Endothelial cell of umbilical vein (primary cell): ENCODE measurements around the gene TEF. TPM values are rescaled to one million over a fixed set of nuclear protein-coding genes. Genes with fewer than 3 reads are reported as not detected.

ENCODE experiments used
- BruUV-seq: library from RNA; stranded (reverse); fragments of 400-500 nt; replicated peaks from 2 replicates; lab custom pipeline; 2021; lab: Mats Ljungman, UMichigan
- CTCF ChIA-PET: fragments of 300-600, 350-600 bp; sonication (Branson Sonifier 250); formaldehyde crosslinking; loops from one replicate; lab custom pipeline; 2021; ENCODE audit warnings: antibody characterized with exemption, inconsistent platforms; lab: Charles Lee
- POLR2A ChIA-PET: fragments of 300-600, 350-600 bp; sonication (Branson Sonifier 250); formaldehyde crosslinking; loops from one replicate; lab custom pipeline; 2021; ENCODE audit warnings: antibody characterized with exemption, inconsistent platforms; lab: Charles Lee
- DNase-seq: peaks from one replicate; pipeline ENCODE4 v3.0.0-alpha.2; 2011; ENCODE audit warnings: low read depth, low spot score
- FAIRE-seq: peaks from 2 replicates; lab custom pipeline; 2011; peaks lifted over from hg19 to GRCh38; lab: Jason Lieb, UNC
- H2AFZ ChIP-seq: 2 replicates; pipeline ENCODE4 v1.6.0; 2012; ENCODE audit warnings: low read depth, low read length, control low read depth, inconsistent platforms
- H3K27ac ChIP-seq: 2 replicates; pipeline ENCODE4 v1.5.1; 2011; ENCODE audit warnings: low read depth, mild to moderate bottlenecking, control low read depth, low read length, moderate library complexity; ENCODE audit not compliant: insufficient read depth
- H3K27me3 ChIP-seq, 2 experiments: 2 replicates each; pipeline versions ENCODE4 v1.6.0 to v1.6.1; 2011; ENCODE audit warnings: low read length in 2 of 2, mixed read lengths in 1 of 2; ENCODE audit not compliant: control insufficient read depth in 2 of 2, insufficient read depth in 2 of 2
- H3K36me3 ChIP-seq, 2 experiments: 2 replicates in 1 of 2; 3 replicates in 1 of 2; pipeline ENCODE4 v1.5.1; 2011; ENCODE audit warnings: low read length in 2 of 2, mild to moderate bottlenecking in 1 of 2, moderate library complexity in 1 of 2; ENCODE audit not compliant: control insufficient read depth in 2 of 2, insufficient read depth in 2 of 2; ENCODE audit errors: extremely low read depth in 1 of 2
- H3K4me1 ChIP-seq: 3 replicates; pipeline ENCODE4 v1.5.1; 2011; ENCODE audit warnings: mild to moderate bottlenecking, low read length; ENCODE audit not compliant: control insufficient read depth, insufficient read depth; ENCODE audit errors: extremely low read depth
- H3K4me2 ChIP-seq: 2 replicates; pipeline ENCODE4 v1.6.1; 2011; ENCODE audit warnings: low read length, control low read depth, mixed read lengths; ENCODE audit not compliant: insufficient read depth
- H3K4me3 ChIP-seq, 3 experiments: fragments of 200-600 bp in 1 of 3; sonication (generic), shearing (Covaris generic) in 1 of 3; replicated peaks in 1 of 3; 2 replicates each; pipeline ENCODE4 v1.5.1; 2011 to 2016; ENCODE audit warnings: control low read depth in 3 of 3, low read length in 3 of 3, mild to moderate bottlenecking in 2 of 3, inconsistent platforms in 1 of 3, low read depth in 1 of 3, moderate library complexity in 1 of 3; ENCODE audit not compliant: insufficient read depth in 1 of 3
- H3K79me2 ChIP-seq: 2 replicates; pipeline ENCODE4 v1.6.0; 2012; ENCODE audit warnings: low read length, inconsistent platforms; ENCODE audit not compliant: control insufficient read depth, insufficient read depth
- H3K9ac ChIP-seq: replicated peaks from 2 replicates; pipeline ENCODE3; 2011; ENCODE audit warnings: low read length, control low read depth; ENCODE audit not compliant: insufficient read depth; ENCODE audit errors: extremely low read depth
- H3K9me1 ChIP-seq: replicated peaks from 3 replicates; pipeline ENCODE4 v1.6.0; 2011; ENCODE audit warnings: mild to moderate bottlenecking, low read length; ENCODE audit not compliant: control insufficient read depth, insufficient read depth; ENCODE audit errors: extremely low read depth
- H3K9me3 ChIP-seq: replicated peaks from 2 replicates; pipeline ENCODE4 v1.5.1; 2012; ENCODE audit warnings: low read length, inconsistent platforms; ENCODE audit not compliant: control insufficient read depth, insufficient read depth
- H4K20me1 ChIP-seq: replicated peaks from 2 replicates; pipeline ENCODE3; 2011; ENCODE audit warnings: mild to moderate bottlenecking, low read length; ENCODE audit not compliant: control insufficient read depth, insufficient read depth; ENCODE audit errors: extremely low read depth
- EZH2 ChIP-seq: IDR thresholded peaks from 2 replicates; pipeline ENCODE4 v1.6.1; 2012; ENCODE audit warnings: borderline replicate concordance, low read depth, mild to moderate bottlenecking, moderate library complexity, low read length, inconsistent platforms; ENCODE audit not compliant: severe bottlenecking
- JUN ChIP-seq: IDR thresholded peaks from 2 replicates; pipeline ENCODE4 v1.6.1; 2011; ENCODE audit warnings: borderline replicate concordance, low read depth; ENCODE audit not compliant: insufficient read length, insufficient read depth
- MYC ChIP-seq: IDR thresholded peaks from one replicate; pipeline ENCODE4 v1.6.1; 2011; ENCODE audit warnings: mild to moderate bottlenecking, low read depth, low read length
- POLR2A ChIP-seq: IDR thresholded peaks from 2 replicates; pipeline ENCODE4 v1.6.1; 2012; ENCODE audit warnings: low read depth, mild to moderate bottlenecking, control low read depth, low read length
- POLR2AphosphoS5 ChIP-seq: IDR thresholded peaks from 2 replicates; pipeline ENCODE4 v1.6.1; 2012; ENCODE audit warnings: low read depth, mild to moderate bottlenecking, control low read depth, low read length, moderate library complexity; ENCODE audit not compliant: insufficient read depth
- dilution Hi-C: fragments of 300-500 bp; cut with MboI; formaldehyde crosslinking; loops from one replicate; pipeline ENCODE4 v1.15.0; 2019; ENCODE audit warnings: low sequenced_read_pairs; ENCODE audit not compliant: extremely low pct_ligation_motif_present
- intact Hi-C: fragments of 100-400 bp; cut with micrococcal nuclease; formaldehyde crosslinking; loops from one replicate; pipeline ENCODE4 v1.10.0; 2022
- polyA plus RNA-seq, 4 experiments: library from polyadenylated mRNA; depleted of rRNA in 3 of 4; stranded (reverse) in 3 of 4; unstranded in 1 of 4; fragments of >200 nt; gene quantifications; 2 replicates each; pipeline versions ENCODE4 v1.2.1 to v1.2.3, GENCODE V29; 2011 to 2012; ENCODE audit warnings: missing spikeins in 1 of 4
- total RNA-seq: library from RNA; stranded (reverse); gene quantifications from 2 replicates; pipeline ENCODE4 v1.2.3, GENCODE V29; 2021
- TF ChIP-seq, protein P1 (sequence below), 2 donors: IDR thresholded peaks; 1 replicate in 1 of 2; 2 replicates in 1 of 2; pipeline ENCODE4 v1.5.1; 2011; ENCODE audit warnings: low read length in 2 of 2, mild to moderate bottlenecking in 2 of 2, moderate library complexity in 2 of 2, control low read depth in 1 of 2, inconsistent platforms in 1 of 2, low read depth in 1 of 2; ENCODE audit not compliant: insufficient read depth in 1 of 2; ENCODE audit errors: extremely low read depth in 1 of 2

TEF gene
- total and polyA plus RNA-seq, 2 donors (not counting 3 experiments of a cell fraction or from before 2014, with no cell fraction given) = 2.2 to 4.0 TPM

DNA sequence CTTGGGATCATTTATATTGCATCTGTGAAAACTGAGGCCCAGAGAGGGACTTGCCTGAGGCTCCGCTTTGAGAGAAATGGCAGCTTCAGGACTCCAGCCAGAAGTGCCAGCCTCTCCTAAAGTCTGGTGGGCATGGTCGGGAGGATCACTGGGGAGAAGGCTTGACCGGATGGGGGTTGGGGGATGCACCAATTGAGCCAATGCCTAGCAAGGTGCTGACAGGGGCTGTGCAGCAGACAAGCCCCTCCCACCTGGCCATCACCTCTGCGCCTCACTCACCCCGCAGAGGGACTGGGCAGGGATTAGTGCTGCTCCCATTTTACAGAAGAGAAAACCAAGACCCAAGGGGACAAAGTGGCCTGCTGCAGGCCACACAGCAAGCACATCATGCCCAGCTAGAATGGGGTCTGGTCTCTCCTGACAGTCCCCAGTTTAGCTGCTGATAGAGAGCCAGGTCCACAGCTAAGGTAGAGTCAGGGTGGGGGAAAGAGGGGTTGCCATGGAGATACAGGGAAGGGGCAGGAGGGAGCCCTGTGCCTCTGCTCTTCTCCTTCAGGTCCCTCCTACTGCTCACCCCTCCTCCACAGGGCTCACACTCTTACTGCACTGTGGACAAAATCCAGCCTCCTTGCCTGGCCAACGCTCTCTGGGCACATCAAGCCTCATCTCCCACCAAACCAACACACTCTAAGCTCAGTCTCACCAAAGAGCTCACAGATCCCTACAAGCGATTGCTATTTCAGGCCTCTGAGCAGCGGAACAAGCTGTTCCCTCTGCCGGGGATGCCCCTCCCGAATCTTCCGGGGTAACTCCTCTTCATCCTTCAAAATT lies 29.5 kb downstream of the TEF start:
- no peaks in the 10 kb centered on the region for H3K27me3 ChIP-seq
- BruUV-seq = no TSS peak
- POLR2A ChIA-PET = no interaction called here
- peaks cover 8% of the 10 kb centered on the region for H3K79me2 ChIP-seq
- no peaks in the 10 kb centered on the region for H3K9me3 ChIP-seq
- no peak overlapping the region for H3K9ac ChIP-seq
- H4K20me1 ChIP-seq = no peaks in the 10 kb centered on the region
- intact Hi-C loops (no loop called here), dilution Hi-C loops (no loop called here)
- TF ChIP-seq EZH2 (no peak), POLR2AphosphoS5 (no peak), POLR2A (no peak), MYC (no peak), JUN (no peak)
- TF ChIP-seq, protein P1, sequence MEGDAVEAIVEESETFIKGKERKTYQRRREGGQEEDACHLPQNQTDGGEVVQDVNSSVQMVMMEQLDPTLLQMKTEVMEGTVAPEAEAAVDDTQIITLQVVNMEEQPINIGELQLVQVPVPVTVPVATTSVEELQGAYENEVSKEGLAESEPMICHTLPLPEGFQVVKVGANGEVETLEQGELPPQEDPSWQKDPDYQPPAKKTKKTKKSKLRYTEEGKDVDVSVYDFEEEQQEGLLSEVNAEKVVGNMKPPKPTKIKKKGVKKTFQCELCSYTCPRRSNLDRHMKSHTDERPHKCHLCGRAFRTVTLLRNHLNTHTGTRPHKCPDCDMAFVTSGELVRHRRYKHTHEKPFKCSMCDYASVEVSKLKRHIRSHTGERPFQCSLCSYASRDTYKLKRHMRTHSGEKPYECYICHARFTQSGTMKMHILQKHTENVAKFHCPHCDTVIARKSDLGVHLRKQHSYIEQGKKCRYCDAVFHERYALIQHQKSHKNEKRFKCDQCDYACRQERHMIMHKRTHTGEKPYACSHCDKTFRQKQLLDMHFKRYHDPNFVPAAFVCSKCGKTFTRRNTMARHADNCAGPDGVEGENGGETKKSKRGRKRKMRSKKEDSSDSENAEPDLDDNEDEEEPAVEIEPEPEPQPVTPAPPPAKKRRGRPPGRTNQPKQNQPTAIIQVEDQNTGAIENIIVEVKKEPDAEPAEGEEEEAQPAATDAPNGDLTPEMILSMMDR (IDR thresholded peaks at IDR 0.05; ENCODE audit: extremely low read depth in 1 of 2, insufficient read depth in 1 of 2, low read depth in 1 of 2, low read length in 2 of 2) = no peak
- H2AFZ ChIP-seq = no peak overlapping the region
- H3K36me3 ChIP-seq = no peaks in the 10 kb centered on the region
- no peak for DNase-seq
- no peaks in the 10 kb centered on the region for H3K9me1 ChIP-seq
- no peak overlapping the region for H3K4me2 ChIP-seq
- no peak overlapping the region for H3K27ac ChIP-seq
- no peak for FAIRE-seq
- CTCF ChIA-PET = interaction anchor here (0.6 to 2.0 kb wide), 3 partner anchors 9 to 84 kb away, joined by 3 to 7 read pairs (median 3); partner anchors contain the start of gene TOB2
- peaks cover 10% of the 10 kb centered on the region for H3K4me1 ChIP-seq
- no peak overlapping the region for H3K4me3 ChIP-seq
